PC-9 (cell line): ENCODE data around the gene SLC35D1. TPM values are rescaled to one million over a fixed set of nuclear protein-coding genes. Genes with fewer than 3 reads are reported as not detected.

Experiments used
- BruUV-seq: library from RNA; stranded (reverse); fragments of 400-500 nt; replicated peaks from 2 replicates; lab custom pipeline; 2021; lab: Mats Ljungman, UMichigan
- CTCF ChIA-PET: fragments of 300-600 bp; sonication (Branson Sonifier 250); formaldehyde crosslinking; loops from one replicate; lab custom pipeline; 2022; ENCODE audit warnings: antibody characterized with exemption; lab: Charles Lee
- POLR2A ChIA-PET: fragments of 300-600 bp; sonication (Branson Sonifier 250); formaldehyde crosslinking; loops from one replicate; lab custom pipeline; 2022; ENCODE audit warnings: antibody characterized with exemption; ENCODE audit not compliant: unreplicated experiment; lab: Charles Lee
- DNase-seq, 2 experiments: peaks; one replicate each; pipeline versions ENCODE4 v3.0.0 to v3.0.0-alpha.2; 2015 to 2022; ENCODE audit warnings: mixed read lengths in 1 of 2
- H2AFZ ChIP-seq: fragments of 200-600 bp; sonication (generic); 2 replicates; pipeline ENCODE4 v1.8.1; 2017; ENCODE audit warnings: antibody characterized with exemption
- H3F3A ChIP-seq: fragments of 200-600 bp; sonication (generic); 2 replicates; pipeline ENCODE4 v1.8.1; 2017; ENCODE audit warnings: antibody characterized with exemption, mild to moderate bottlenecking, low read depth; ENCODE audit not compliant: insufficient read depth
- H3K27ac ChIP-seq: fragments of 200-600 bp; sonication (generic); 2 replicates; pipeline ENCODE4 v1.6.1; 2016; ENCODE audit warnings: mixed run types
- H3K27me3 ChIP-seq: fragments of 200-600 bp; sonication (generic); 2 replicates; pipeline ENCODE4 v1.6.1; 2016; ENCODE audit warnings: low read depth, mixed run types; ENCODE audit not compliant: insufficient read depth
- H3K36me3 ChIP-seq: fragments of 200-600 bp; sonication (generic); 2 replicates; pipeline ENCODE4 v1.6.1; 2016; ENCODE audit warnings: low read depth, mixed run types
- H3K4me1 ChIP-seq: fragments of 200-600 bp; sonication (generic); replicated peaks from 2 replicates; pipeline ENCODE4 v1.6.1; 2016; ENCODE audit warnings: mixed run types; ENCODE audit not compliant: insufficient read depth
- H3K4me2 ChIP-seq: fragments of 200-600 bp; sonication (generic); 2 replicates; pipeline ENCODE4 v1.6.1; 2017; ENCODE audit warnings: mixed run types
- H3K4me3 ChIP-seq: fragments of 200-600 bp; sonication (generic); 2 replicates; pipeline ENCODE4 v1.6.1; 2016; ENCODE audit warnings: mixed run types
- H3K79me2 ChIP-seq: fragments of 200-600 bp; sonication (generic); 2 replicates; pipeline ENCODE4 v1.6.1; 2017; ENCODE audit warnings: low read depth, mixed run types
- H3K9me2 ChIP-seq: fragments of 200-600 bp; sonication (generic); 2 replicates; pipeline ENCODE4 v1.8.1; 2017; ENCODE audit warnings: mild to moderate bottlenecking; ENCODE audit not compliant: insufficient read depth
- H3K9me3 ChIP-seq: fragments of 200-600 bp; sonication (generic); 2 replicates; pipeline ENCODE4 v1.8.1; 2016; ENCODE audit warnings: low read depth; ENCODE audit not compliant: insufficient read depth
- H4K20me1 ChIP-seq: fragments of 200-600 bp; sonication (generic); 2 replicates; pipeline ENCODE4 v1.8.1; 2017; ENCODE audit not compliant: insufficient read depth
- CTCF ChIP-seq: fragments of 200-600 bp; sonication (generic); conservative IDR thresholded peaks from 2 replicates; pipeline ENCODE4 v1.6.1; 2017; ENCODE audit warnings: mixed run types, antibody characterized with exemption, mild to moderate bottlenecking, moderate library complexity
- EZH2 ChIP-seq: fragments of 200-600 bp; sonication (generic); IDR thresholded peaks from 2 replicates; pipeline ENCODE4 v1.8.0; 2017; ENCODE audit warnings: antibody characterized with exemption, low read depth
- intact Hi-C: fragments of 100-400 bp; cut with micrococcal nuclease; formaldehyde crosslinking; loops from one replicate; pipeline ENCODE4 v1.10.0; 2022; ENCODE audit not compliant: unreplicated experiment
- total RNA-seq: library from RNA; stranded (reverse); gene quantifications from 2 replicates; pipeline ENCODE4 v1.2.3, GENCODE V29; 2021

Gene SLC35D1
- total RNA-seq, 1 experiment from 2014 or later, result 2.6 TPM

DNA sequence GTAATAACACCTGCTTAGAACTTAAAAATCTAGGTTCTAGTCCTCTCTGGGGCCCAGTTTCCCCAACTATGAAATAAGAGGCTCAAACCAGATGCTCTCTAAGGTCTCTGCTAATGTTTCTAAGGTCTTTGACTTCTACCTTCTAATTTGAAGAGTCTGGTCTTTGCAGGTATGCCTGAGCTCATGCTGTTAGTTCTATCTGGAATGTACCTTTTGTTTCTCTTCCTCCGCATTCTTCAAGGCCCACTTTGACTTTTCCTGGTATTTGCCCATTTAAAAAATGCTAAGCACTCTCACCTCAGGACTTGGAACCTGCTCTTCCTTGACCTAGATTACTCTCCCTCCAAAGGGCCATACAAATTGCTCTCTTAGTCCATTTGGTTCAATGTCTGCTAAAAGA lies 13.5 kb downstream of the SLC35D1 start:
- TF ChIP-seq EZH2 (no peak), CTCF (no peak)
- Histone ChIP-seq H3K4me1 (no peaks in the 10 kb centered on the region), H3K9me2 (no peaks in the 10 kb centered on the region), H3F3A (no peaks in the 10 kb centered on the region), H3K36me3 (no peaks in the 10 kb centered on the region), H3K4me3 (no peak overlapping the region), H3K27me3 (no peaks in the 10 kb centered on the region), H3K27ac (no peak overlapping the region), H3K4me2 (no peak overlapping the region), H3K79me2 (no peaks in the 10 kb centered on the region), H4K20me1 (no peaks in the 10 kb centered on the region), H3K9me3 (no peaks in the 10 kb centered on the region), H2AFZ (no peak overlapping the region)
- ChIA-PET POLR2A (no interaction called here), CTCF (no interaction called here)
- no TSS peak for BruUV-seq
- intact Hi-C loops, result no loop called here
- DNase-seq, result no peak

DNA sequence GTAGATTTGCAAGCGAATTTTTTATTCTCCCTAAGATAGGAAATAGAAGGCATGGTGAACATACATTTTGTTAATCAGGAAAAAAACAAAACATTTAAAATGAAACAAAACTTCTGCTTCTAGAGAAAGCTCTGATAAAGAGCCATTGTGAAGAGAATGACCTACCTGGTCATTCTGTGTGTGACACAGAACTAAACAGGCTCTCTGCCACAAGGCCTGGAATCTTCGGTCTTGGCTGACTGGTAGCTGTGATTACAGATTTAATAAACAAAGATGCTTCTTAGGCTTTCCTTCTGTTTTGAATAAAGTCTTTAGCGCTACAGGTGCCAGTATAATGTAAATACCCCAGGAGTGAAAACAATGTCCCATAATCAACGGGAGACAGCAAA lies 22.1 kb downstream of the SLC35D1 start:
- intact Hi-C loops, result no loop called here
- H3K4me3 ChIP-seq, result no peak overlapping the region
- H3K4me1 ChIP-seq, result no peaks in the 10 kb centered on the region
- BruUV-seq, result no TSS peak
- TF ChIP-seq EZH2 (no peak), CTCF (no peak)
- no peak overlapping the region for H3K4me2 ChIP-seq
- POLR2A ChIA-PET, result no interaction called here
- DNase-seq, result no peak
- no peak overlapping the region for H3K27ac ChIP-seq
- CTCF ChIA-PET, result no interaction called here
- H3K79me2 ChIP-seq, result no peaks in the 10 kb centered on the region
- no peaks in the 10 kb centered on the region for H4K20me1 ChIP-seq
- no peaks in the 10 kb centered on the region for H3K27me3 ChIP-seq
- no peak overlapping the region for H2AFZ ChIP-seq
- H3K9me2 ChIP-seq, result no peaks in the 10 kb centered on the region
- no peaks in the 10 kb centered on the region for H3K36me3 ChIP-seq
- H3F3A ChIP-seq, result no peaks in the 10 kb centered on the region
- H3K9me3 ChIP-seq, result peaks cover 6% of the 10 kb centered on the region; the same call in 1 of the 2 replicates

- no peak overlapping the region for H3K4me2 ChIP-seq
- H3K9me3 ChIP-seq, result peaks cover 6% of the 10 kb centered on the region; the same call in 1 of the 2 replicates
- H4K20me1 ChIP-seq, result no peaks in the 10 kb centered on the region
- H2AFZ ChIP-seq, result no peak overlapping the region
- BruUV-seq, result no TSS peak
- H3K36me3 ChIP-seq, result no peaks in the 10 kb centered on the region
- DNase-seq, result no peak
- no peaks in the 10 kb centered on the region for H3K79me2 ChIP-seq
- ChIA-PET POLR2A (no interaction called here), CTCF (no interaction called here)
- H3F3A ChIP-seq, result no peaks in the 10 kb centered on the region
- H3K4me3 ChIP-seq, result no peak overlapping the region
- no peak overlapping the region for H3K27ac ChIP-seq
- TF ChIP-seq EZH2 (no peak), CTCF (no peak)
- H3K4me1 ChIP-seq, result no peaks in the 10 kb centered on the region
- intact Hi-C loops, result no loop called here
- no peaks in the 10 kb centered on the region for H3K27me3 ChIP-seq
- no peaks in the 10 kb centered on the region for H3K9me2 ChIP-seq
Measured at GRCh38 chr1:67031121-67031858, 22.7 kb downstream of the SLC35D1 start.
